ENCODE results near the gene PPP1R18. TPM values are rescaled to one million over a fixed set of nuclear protein-coding genes. Genes with fewer than 3 reads are reported as not detected.

Gene PPP1R18
- polyA plus RNA-seq, 3 donors, result 58.5 to 226 (median 78.9) TPM

- TF ChIP-seq CTCF (IDR thresholded peaks at IDR 0.05), result no peak
- Mint-ChIP-seq H3K9me3 (no peaks in the 10 kb centered on the region), H3K27ac (no peak overlapping the region), H3K4me1 (peaks cover 25% of the 10 kb centered on the region), H3K4me3 (no peak overlapping the region), H3K36me3 (peaks cover 40 to 46% of the 10 kb centered on the region in 2 donors), H3K27me3 (ENCODE audit: low read depth in 3 of 3) (peaks cover 0 to 5% (median 1%) of the 10 kb centered on the region in 3 donors)
- H3K36me3 ChIP-seq (replicated peaks in 1 of 2; ENCODE audit: control insufficient read depth in 1 of 2, insufficient read depth in 2 of 2, low read length in 2 of 2), result peaks cover 0 to 33% of the 10 kb centered on the region in 2 donors
- no peak overlapping the region for H3K4me3 ChIP-seq (replicated peaks in 1 of 3; ENCODE audit: low read depth in 2 of 3, low read length in 3 of 3)
- no peaks in the 10 kb centered on the region for H3K27me3 ChIP-seq (ENCODE audit: control insufficient read depth in 2 of 2, insufficient read depth in 2 of 2, low read length in 2 of 2)
- H3K9ac ChIP-seq (ENCODE audit: insufficient read depth, low read length, poor library complexity, severe bottlenecking), result no peak overlapping the region
- WGBS (ENCODE audit: insufficient coverage), result 97% methylated on average over 6 of the region's 10 CpGs
- no peaks in the 10 kb centered on the region for H4K20me1 ChIP-seq (ENCODE audit: insufficient read depth, low read length)
- no peak overlapping the region for H3K4me2 ChIP-seq (replicated peaks; ENCODE audit: extremely low read depth, low read length, poor library complexity, severe bottlenecking)
- no peaks in the 10 kb centered on the region for H3K9me3 ChIP-seq (replicated peaks in 1 of 2; ENCODE audit: control insufficient read depth in 1 of 2, insufficient read depth in 1 of 2, low read length in 2 of 2)
- no peaks in the 10 kb centered on the region for H3K79me2 ChIP-seq (ENCODE audit: insufficient read depth, low read length)
- no peak overlapping the region for H3K27ac ChIP-seq (ENCODE audit: low read depth in 1 of 2, low read length in 2 of 2)
- no peak overlapping the region for H2AFZ ChIP-seq (ENCODE audit: insufficient read depth, low read depth, low read length, poor library complexity, severe bottlenecking)
- peaks cover 22 to 23% of the 10 kb centered on the region in 2 donors for H3K4me1 ChIP-seq (ENCODE audit: control insufficient read depth in 1 of 2, insufficient read depth in 2 of 2, low read length in 2 of 2)
- intact Hi-C loops (cut with micrococcal nuclease), result no loop called here
- DNase-seq, result no peak
Observed at GRCh38 chr6:30703011-30703410, 16.6 kb upstream of the PPP1R18 start.

- peak overlapping the region in 1 of 2 donors; percentile 37 for H3K4me3 Mint-ChIP-seq
- peaks cover 0 to 12% of the 10 kb centered on the region in 2 donors for H3K36me3 ChIP-seq (replicated peaks in 1 of 2; ENCODE audit: control insufficient read depth in 1 of 2, insufficient read depth in 2 of 2, low read length in 2 of 2)
- H3K79me2 ChIP-seq (ENCODE audit: insufficient read depth, low read length), result no peaks in the 10 kb centered on the region
- no peak overlapping the region for H2AFZ ChIP-seq (ENCODE audit: insufficient read depth, low read depth, low read length, poor library complexity, severe bottlenecking)
- peaks cover 22 to 23% of the 10 kb centered on the region in 2 donors for H3K4me1 ChIP-seq (ENCODE audit: control insufficient read depth in 1 of 2, insufficient read depth in 2 of 2, low read length in 2 of 2)
- no peak overlapping the region for H3K9ac ChIP-seq (ENCODE audit: insufficient read depth, low read length, poor library complexity, severe bottlenecking)
- H3K9me3 ChIP-seq (replicated peaks in 1 of 2; ENCODE audit: control insufficient read depth in 1 of 2, insufficient read depth in 1 of 2, low read length in 2 of 2), result no peaks in the 10 kb centered on the region
- peaks cover 25% of the 10 kb centered on the region for H3K4me1 Mint-ChIP-seq
- no peak overlapping the region for H3K4me3 ChIP-seq (replicated peaks in 1 of 3; ENCODE audit: low read depth in 2 of 3, low read length in 3 of 3)
- no peaks in the 10 kb centered on the region for H3K27me3 ChIP-seq (ENCODE audit: control insufficient read depth in 2 of 2, insufficient read depth in 2 of 2, low read length in 2 of 2)
- no peaks in the 10 kb centered on the region for H3K9me3 Mint-ChIP-seq
- H3K4me2 ChIP-seq (replicated peaks; ENCODE audit: extremely low read depth, low read length, poor library complexity, severe bottlenecking), result no peak overlapping the region
- no peaks in the 10 kb centered on the region for H4K20me1 ChIP-seq (ENCODE audit: insufficient read depth, low read length)
- intact Hi-C loops (cut with micrococcal nuclease), result no loop called here
- DNase-seq, result peak in 2 of 3 donors; percentile 56 to 80
- no peak for TF ChIP-seq CTCF (IDR thresholded peaks at IDR 0.05)
- peak overlapping the region in 6 of 7 donors; percentile 34 to 86 (median 72) for H3K27ac Mint-ChIP-seq
- H3K36me3 Mint-ChIP-seq, result peaks cover 24 to 26% of the 10 kb centered on the region in 2 donors
- no CpG with 5 or more reads among the region's 4 CpGs for WGBS (ENCODE audit: insufficient coverage)
- peak overlapping the region in 1 of 2 donors; percentile 62 for H3K27ac ChIP-seq (ENCODE audit: low read depth in 1 of 2, low read length in 2 of 2)
- peaks cover 0 to 6% (median 0%) of the 10 kb centered on the region in 3 donors for H3K27me3 Mint-ChIP-seq (ENCODE audit: low read depth in 3 of 3)
Observed at GRCh38 chr6:30700340-30700739, 13.9 kb upstream of the PPP1R18 start.
